Measurements from ENCODE around the gene MFSD6L.

Gene MFSD6L, protein sequence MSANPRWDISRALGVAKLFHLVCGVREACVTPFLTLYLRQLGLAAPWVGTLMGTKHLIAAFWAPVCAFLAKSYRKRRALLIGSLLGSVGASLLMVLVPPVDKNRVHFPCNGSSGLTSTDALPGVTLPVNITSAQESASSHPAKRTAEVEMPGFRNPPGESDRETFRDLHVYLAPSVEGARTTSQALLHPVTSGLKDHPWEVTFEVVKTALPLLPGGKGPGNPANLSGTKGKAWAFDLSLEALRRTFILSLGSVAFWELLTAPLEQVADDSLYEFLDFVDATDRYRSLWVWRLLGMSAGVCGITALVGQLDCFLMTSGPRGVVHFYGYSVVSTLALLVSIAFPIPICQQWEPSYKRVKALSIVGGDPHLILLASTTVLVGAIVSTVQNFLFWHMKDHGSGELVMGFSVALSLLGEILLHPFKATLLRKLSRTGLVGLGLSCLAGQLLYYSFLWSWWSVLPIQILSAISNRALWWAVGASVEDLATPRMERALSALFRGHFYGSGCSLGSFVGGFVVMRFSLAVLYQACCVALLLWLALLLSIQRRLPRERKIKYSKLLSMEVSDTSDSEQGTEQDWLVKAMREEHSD

DNA sequence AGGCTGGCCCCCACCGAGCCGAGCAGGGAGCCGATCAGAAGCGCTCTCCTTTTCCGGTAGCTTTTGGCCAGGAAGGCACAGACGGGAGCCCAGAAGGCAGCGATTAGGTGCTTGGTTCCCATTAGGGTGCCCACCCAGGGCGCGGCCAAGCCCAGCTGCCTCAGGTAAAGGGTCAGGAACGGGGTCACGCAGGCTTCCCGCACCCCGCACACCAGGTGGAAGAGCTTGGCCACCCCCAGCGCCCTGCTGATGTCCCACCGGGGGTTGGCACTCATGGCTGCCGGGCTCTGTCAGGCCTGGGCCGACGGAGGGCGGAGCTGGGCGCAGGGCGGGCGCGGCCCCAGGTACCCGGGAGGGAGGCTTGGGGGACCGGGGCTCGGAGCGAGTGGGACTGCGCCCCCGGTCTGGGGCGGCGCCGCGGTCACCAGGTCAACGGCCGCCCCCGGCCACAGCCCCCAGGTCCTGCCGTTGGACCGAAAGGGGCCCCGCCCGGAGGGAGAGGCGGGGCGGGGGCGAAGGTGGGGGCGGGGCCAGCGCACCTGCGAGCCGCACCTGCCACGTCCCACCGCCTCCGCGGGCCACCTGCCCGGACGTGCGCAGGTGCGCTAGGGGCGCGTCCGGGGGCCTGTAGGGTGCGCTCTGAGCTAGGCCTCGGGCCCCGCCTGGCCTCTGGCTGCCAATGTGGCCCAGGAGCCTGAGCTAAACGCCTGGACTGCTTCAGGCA is at the start of gene MFSD6L:
Gene MFSD6L (minus strand): TSS at position 520 of the 724 bp plus-strand sequence. CDS start 245 bp downstream, at position 275.
- DNase-seq (ENCODE audit: low read depth), result no peak

DNA sequence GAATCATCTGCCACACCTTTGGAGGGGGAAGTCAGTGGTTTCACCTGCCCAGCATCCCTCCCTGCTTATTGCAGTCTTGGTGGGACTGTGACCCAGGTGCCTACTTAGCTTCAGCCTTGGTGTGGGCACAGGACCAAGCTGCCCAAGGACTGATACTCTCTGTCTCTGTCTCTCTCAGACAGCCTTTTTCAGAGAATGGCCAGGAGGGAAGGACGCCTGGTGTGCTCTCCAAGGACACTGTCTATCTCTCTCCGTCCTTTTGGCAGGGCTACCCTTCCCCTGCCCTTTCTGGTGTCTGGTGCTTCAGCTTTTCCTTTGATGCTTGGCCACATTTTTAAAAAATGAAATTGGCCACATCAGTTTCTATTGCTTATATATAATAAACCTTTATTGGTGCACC is 48.7 kb upstream of the MFSD6L start:
- DNase-seq (ENCODE audit: low read depth), result no peak

DNA sequence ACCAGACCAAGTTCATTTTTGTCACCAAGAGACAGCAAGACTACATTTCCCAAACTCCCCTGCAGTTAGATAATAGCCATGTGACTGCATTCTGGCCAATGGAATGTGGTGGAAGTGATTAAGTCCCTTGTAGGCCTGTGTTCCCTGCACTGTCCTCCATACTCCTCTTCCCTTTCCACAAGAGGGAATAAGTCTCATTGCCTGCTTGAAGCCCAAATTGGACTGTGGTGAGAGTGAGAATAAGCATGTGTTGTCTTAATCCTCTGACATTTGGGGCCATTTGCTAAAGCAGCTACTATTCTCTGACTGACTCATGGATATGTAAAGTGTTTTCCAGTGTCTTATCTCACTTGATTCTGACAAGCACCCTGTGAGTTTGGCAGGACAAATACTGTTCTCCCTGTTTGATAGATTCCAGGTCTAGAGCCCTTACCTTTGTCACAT is 47.6 kb upstream of the MFSD6L start:
- peak; percentile 69 for DNase-seq (ENCODE audit: low read depth)

DNA sequence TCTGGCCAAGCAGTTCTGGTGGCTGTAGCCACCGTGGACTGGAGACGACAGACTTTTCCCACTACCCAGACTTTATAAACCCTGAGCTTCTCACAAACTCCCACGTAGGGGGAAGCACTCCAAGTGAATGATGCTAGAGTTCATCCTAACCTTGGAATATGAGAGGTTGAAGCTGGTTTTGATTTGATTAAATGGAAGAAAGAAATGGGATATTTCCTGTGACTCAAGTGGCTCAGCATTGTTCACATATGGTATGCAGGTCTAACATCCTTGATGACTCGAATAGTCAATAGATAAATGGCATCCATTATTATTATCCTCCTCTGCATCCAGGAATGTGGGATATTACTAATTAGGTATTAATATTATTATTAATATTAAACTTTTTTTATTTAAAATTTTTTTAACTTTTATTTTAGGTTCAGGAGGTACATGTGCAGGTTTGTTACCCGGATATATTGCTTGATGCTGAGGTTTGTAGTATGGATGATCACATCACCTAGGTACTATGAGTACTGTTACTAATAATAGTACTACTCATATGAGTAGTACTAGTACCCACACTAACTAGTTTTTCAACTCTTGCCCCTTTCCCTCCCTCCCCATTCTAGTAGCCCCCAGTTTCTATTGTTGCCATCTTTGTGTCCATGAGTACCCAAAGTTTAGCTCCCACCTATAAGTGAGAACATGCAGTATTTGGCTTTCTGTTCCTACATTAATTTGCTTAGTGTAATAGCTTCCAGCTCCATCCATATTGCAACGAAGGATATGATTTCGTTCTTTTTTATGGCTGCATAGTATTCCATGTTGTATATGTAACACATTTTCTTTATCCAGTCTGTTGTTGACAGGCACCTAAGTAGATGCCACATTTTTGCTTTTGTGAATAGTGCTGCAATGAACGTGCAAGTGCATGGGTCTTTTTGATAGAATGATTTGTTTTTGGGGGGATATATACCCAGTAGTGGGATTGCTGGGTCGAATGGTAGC is 45.4 kb upstream of the MFSD6L start:
- no peak for DNase-seq (ENCODE audit: low read depth)

DNA sequence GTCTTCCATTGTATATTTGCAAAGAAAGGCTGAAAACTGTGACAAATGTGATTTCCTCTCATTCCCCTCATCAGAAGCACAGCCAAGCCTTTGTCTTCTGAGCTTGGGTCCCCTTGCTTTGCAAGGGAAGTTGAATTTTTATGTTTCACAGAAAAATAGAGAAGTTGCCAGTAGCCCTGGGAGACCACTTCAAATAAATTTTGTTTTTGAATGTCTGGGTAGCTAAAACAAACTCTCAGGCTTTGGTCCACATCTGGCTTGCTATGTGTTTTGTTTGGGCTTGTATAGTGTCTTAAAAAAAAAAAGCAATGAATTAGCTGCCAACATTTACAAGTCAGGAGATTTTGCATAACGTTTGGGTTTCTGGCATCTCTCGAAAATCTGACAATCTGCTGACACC is 44.2 kb upstream of the MFSD6L start:
- DNase-seq (ENCODE audit: low read depth), result no peak

DNA sequence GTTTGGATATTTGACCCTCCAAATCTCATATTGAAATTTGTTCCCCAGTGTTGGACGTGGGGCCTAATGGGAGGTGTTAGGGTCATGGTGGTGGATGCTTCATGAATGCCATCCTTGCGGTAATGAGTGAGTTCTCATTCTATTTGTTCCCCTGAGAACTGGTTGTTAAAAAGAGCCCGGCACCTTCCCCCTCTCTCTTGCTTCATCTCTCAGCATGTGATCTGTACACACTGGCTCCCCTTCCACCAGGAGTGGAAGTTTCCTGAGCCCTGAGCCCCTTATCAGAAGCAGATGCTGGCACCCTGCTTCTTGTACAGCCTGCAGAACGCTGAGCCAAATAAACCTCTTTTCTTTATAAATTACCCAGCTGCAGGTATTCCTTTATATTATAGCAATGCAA is 42.7 kb upstream of the MFSD6L start:
- DNase-seq (ENCODE audit: low read depth), result no peak

DNA sequence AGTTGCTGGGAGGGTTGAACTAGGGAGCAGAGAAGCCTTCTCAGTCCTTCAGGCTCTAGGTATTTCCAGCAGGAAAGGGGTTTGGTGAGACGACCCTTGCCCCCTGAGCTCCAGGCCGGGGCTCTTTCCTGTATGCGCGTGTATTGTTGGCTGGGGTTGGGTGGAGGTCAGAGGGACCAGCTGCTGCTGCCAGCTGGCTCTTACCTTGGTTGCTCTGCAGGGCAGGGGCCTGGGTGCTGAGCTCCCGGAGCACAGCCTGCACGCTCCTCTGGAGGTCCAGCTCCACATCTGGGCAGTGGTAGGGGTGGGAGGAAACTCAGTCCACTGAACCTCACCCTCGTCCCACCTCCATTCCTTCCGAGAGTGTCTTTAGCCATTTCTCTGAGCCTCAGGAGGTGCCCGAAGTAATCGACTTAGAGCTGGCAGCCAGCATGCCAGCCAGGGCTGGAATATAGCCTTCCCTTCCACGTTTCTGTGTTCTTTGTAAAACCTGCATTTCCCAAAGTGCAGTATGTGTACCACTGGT is 40.3 kb upstream of the MFSD6L start:
- no peak for DNase-seq (ENCODE audit: low read depth)

DNA sequence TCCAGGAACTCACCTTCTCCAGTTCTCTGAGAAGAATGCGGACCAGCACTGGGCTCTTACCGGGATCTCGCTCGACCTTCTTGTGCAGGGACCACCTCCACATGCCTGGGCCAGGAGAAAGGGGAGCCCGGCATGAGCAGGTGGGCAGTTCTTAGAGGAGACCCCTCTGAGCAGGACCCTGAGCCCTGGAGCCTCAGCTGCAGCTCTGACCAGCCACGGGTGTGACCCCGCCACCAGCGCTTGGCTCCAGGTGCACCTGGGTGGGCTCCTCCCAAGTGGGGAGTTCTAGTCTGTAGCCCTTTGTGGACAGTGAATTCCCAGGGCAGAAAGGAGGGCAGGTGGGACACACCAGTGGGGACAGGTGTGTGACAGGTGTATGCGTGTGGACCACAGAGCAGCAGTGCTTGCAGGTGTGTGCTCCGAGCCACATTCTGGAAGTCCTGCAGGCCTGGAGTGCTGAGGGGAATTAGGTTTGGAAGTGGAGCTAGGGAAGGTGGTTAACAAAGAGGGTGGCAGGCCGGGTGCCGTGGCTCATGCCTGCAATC is 39.5 kb upstream of the MFSD6L start:
- no peak for DNase-seq (ENCODE audit: low read depth)

DNA sequence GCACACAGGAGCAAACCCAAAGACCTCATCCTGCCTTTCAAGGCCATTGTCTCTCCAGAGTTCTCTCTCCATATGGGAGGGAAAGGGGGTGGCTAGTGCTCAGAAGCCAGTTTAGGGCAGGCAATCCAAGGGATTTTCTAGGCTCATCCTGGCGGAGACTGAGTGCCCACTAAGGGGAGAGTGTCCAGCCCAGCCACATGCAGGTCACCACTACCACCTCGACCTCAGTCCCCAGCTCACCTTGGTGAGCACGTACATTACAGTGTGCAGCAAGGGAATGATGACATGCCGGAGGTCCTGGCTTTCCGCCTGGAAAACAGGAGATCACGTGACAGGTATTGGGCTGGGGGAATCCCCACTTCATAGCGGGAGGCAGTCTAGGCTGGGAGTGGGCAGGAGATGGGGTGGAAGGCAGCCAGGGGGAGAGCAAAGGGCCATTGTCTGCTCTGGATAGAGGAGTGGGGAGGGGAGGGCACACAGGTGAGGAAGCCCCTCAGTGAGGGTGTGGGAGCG is 38.5 kb upstream of the MFSD6L start:
- DNase-seq (ENCODE audit: low read depth), result no peak

DNA sequence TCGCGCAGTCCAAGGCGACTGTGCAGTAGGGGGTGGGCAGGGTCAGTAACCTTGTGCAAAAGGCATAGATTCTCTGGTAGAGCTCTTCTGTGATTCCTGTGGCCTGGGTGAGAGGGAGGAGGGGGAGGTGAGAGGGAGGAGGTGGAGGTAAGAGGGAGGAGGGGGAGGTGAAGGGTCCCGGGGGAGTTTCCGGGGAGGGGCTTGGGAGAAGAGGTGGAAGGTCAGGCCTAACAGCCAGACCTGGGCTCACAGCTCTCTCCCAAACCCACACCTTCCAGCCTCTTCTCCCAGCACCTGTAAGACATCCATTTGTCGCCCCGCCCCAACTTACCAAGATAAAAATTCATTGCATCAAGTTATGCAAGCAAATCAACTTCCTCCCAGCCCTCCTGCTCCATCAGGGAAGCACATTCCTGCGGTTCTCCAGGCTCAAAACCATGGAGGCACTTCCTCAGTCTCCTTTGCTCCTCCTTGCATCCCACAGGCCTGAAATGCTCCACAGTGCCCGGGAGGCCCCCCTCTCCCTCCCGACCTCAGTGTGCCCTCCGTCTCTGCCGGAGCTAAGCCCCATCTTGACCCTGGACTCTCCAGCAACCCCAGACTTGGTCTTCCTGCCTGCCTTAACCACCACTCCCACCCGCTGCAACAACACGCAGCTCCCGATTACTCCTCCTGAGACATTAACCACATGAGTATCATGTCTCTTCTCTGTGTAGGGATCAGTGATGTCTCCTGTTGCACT is 37.8 kb upstream of the MFSD6L start:
- no peak for DNase-seq (ENCODE audit: low read depth)

DNA sequence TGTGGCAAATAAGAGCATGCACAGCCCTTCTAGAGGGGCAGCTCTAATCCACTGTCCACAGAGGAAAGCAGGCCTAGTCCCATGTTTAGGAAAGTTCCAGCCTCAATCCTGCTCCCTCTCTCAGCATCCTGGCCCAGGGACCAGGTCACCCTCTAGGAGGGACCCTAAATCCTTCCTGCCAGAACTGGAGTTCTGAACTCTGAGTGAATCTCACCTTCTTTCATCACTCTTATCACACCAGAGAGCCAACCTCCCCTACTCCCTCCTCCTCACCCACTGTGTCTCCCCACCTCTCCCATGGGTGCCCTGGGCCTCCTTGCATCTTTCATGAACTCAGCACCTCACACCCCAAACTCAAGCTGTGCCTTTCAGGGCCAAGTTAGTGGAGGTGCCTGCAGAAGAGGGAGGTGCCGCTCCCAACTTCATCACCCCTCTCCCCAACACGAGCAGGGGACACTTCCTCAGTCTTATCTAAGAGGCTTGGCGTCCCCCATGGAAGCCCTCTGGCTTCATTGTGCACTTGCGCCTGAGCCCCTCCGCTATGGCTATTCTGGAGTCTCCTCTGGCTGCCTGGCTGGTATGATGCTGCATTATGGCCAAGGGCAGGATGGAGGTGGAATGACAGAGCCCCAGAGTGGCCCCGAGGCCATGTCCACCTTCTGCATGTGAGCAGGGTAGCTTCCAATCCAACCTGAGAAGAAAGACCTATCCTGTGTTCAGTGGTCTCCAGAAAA is 36.6 kb upstream of the MFSD6L start:
- DNase-seq (ENCODE audit: low read depth), result no peak

DNA sequence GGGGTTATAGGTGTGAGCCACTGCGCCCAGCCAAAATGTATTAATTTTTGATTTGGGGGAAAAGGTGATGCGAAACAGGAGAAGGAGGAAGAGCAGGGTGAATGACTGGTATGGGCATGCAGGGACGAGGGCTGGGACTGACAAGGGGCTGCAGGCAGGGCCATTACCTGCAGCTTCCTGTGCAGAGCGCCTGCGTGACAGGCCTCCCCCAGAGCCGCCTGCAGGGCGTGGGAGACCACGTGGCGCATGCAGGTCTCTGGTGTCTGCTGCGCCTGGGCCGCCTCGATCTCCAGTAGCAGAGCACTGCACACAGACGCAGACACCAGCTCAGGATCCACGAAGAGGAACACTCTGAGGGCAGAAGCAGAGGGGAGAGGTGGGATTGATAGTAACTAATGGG is 35.9 kb upstream of the MFSD6L start:
- no peak for DNase-seq (ENCODE audit: low read depth)

DNA sequence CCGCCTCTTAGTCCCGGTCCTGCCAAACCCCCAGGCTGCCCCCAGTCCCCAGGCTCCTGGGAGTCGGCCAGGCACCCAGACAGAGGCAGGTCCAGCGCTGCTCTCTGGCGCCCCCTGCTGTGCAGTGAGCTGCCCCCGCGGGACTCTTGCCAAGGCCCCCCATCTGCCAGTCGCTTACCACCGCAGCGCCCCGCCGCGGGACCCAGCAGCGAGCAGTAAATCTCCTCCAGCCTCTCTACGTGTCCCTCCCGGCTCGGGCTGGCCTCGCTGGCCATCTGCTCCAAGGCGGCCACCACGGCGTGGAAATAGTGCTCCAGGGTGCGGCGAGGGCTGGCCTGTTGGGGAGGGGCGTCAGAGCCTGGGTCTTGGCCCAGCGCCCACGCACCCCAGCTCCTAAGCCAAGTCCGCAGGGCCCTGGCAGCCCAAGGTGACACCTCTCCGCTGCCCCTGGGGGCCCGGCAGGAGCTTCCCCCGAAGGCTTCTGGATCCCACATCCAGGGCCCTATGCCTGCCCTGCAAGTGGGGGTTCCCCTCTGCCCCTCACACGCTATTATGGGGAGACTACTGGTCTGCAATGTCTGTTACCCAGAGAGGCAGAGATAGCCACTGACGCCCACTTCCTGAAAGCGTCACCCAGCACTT is 33.7 kb upstream of the MFSD6L start:
- DNase-seq (ENCODE audit: low read depth), result no peak

DNA sequence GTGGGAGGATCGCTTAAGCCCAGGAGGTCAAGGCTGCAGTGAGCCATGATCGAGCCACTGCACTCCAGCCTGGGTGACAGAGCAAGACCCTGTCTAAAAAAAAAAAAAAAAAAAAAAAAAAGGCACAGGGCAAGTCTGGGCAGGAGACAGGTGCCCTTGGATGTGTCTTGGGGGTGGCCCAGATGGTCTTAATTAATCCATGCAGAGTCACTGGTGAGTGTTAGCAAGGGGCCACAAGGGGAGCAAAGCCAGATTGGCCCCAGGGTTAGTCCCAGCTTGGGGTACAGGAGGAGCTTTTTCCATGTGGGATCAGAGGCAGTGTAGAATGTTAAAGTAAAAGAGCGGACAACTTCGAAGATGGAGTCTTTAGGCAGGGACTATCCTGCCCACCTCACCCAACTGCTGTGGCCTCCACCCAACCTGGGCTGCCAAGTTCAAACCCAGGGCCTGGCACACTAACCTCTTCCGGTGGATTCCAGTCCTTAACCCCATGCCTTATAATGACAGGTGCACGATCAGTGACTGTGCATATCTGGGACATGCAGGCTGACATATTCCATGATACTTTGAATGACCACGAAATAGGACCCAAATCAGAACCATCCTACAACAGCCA is 32.2 kb upstream of the MFSD6L start:
- no peak for DNase-seq (ENCODE audit: low read depth)

DNA sequence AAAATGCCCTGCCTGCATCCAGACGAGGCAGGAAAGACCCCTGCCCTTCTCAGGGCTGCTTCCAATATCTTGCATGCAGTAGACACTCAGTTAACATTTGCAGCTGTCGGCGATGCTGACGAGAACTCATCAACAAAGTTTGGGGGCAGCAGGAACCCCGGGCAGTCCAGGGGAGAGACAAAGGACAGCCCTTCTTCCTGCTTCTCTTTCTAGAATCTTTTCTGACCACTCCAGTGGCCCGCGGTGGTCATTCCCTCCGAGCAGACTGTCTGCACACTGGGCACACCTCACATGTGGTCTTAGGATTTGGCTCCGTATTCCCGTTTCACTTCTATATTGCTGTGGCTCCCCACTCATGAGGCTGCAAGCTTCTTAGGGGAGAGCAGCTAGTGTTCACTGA is 31.0 kb upstream of the MFSD6L start:
- DNase-seq (ENCODE audit: low read depth), result no peak

DNA sequence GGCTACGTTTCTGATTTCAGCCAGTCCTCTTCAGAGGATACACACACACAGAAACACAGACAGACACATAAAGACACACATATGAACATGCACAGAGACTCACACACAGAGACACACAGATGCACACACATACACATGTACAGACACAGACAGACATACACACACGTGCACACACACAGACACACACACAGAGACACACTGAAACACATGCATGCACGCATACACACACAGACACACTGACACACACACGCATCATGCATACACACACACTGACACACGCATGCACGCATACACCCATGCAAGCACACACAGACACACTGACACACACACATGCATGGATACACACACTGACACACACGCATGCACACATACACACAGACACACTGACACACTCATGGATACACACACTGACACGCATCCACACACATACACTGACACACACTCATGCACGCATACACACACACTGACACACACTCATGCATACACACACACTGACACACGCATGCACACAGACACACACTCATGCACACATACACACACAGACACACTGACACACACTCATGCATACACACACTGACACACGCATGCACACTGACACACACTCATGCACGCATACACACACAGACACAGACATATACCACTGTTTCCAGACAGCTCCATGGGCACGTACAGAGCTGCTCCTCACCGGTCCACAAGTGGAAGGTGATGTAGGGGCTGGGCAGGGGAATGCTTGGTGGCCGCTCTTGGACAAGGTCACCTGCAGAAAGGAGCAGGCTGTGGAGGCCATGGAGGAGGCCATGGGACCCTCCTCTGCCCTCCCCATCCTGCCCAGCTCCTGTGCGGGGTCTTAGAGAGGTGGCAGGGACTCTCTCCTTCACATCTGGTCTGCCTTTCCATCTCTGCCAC is 30.1 kb upstream of the MFSD6L start:
- DNase-seq (ENCODE audit: low read depth), result no peak

DNA sequence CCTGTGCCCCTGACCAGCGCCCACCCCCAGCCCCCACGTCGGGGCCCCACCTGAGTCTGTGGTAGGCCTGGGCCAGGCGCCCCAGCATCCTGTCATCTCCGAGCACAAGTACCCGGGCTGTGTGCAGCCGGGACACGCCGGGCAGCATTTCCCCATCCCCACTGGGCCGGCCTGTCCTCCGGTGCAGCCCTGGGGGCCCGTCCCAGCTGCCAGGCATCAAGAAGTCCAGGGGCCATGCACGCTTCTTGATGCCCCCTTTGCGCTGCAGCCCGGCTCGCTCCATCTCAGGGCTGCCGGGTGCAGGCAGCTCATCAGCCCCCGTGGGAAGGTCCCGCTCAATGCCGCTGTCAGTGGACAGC is 29.3 kb upstream of the MFSD6L start:
- no peak for DNase-seq (ENCODE audit: low read depth)

Measured in iris pigment epithelial cell (primary cell).